COR-L47 (cell line): ENCODE results near the gene ST3GAL3.
A peak's percentile ranks its signal among the peaks of the same experiment; 100 is the strongest.

Source experiments
- DNase-seq: peaks from one replicate; lab custom pipeline; 2025; lab: John Stamatoyannopoulos, UW

ST3GAL3 gene

DNA sequence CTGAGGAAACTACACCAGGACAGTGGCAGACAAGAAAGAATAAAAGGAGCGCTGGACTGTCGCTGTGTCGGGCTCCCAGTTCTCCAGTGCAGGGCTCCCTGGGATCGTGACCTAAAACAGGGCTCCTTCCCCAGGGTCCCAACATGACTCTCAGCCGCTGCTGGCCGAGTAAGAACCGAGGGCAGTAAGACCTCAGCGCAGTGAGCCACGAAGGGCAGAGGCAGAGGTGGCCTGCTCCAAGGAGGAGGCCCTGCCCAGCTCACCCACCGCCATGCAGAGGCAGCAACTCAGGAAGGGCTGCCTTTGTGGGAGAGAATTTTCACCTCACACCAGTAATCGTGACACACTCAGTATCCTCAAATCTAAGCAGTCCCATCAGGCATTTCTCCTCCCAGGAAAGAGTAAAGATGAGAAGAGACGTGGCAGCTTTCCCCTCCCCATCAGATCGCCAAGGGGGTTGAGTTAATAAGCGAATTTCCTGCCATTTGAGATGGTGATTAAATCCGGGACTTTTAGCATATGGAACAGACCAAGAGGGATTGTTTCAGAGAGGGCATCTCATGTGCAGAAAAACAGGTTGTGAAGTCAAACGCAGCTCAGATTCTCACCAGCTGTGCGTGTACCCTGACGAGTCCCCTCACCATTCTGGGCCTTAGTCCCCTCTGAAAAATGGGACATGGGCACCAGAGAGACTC, 206.5 kb downstream of the ST3GAL3 start:
- no peak for DNase-seq

DNA sequence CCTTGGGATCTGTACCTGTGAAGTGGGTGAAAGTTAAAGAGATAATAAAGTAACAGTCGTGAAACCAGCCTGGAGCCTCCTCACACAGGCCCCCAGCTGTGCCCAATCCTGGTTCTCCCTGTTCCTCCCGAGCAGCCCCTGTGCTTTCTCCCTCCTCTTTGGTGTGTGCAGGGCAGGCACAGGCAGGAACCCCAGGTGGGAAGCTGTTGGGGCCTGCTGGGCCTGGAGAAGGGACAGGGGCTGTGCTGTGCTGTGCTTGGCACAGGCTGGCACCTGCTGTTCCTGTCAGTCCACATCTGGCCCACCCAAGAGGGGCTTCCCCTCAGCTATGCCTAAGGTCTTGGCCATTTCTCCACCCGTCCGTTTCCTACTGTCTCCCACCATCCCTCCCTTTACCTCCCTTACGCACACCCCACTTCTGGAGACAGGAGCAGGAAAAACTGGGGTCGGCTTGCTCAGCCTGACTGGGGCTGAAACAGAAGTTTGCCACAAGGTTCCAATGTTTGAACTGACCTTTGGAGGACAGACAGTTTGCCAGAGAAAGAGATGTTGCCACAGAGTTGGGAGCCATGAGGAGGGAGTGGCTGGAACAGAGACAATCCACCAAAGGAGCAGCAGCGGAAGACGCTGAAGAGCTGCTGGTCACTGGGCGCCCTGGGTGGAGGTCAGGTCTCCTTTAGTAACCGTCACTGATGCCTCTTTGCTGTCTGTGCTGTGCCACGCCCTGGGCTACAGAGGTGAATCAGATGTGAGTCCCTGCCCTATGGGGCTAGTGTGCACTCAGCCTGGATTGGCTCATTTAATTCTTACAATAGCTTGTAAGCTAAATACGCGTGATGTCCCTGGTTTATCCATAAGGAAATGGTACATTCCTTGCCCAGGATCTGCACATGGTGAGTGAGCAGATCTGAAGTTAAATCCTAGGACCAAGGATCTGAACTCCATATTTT, 207.5 kb downstream of the ST3GAL3 start:
- no peak for DNase-seq

DNA sequence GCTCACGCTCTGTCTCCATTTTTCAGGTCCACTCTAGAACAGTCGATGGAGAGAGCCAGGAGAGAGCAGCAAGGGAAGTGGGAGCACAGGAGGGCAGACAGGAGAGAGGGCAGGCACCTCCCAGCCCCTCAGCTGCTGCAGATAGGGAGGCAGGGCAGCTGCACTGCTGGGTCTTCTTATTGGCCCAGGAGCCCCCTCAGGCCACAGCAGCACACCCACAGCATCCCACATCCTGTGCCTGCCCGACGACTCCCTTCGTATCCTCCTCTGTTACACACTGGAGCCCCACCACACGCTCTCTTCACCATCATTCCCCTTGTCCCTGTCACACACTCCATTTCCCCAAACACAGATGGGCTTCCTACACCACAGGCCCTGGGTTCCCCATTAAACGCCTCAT, 212.6 kb downstream of the ST3GAL3 start:
- no peak for DNase-seq

DNA sequence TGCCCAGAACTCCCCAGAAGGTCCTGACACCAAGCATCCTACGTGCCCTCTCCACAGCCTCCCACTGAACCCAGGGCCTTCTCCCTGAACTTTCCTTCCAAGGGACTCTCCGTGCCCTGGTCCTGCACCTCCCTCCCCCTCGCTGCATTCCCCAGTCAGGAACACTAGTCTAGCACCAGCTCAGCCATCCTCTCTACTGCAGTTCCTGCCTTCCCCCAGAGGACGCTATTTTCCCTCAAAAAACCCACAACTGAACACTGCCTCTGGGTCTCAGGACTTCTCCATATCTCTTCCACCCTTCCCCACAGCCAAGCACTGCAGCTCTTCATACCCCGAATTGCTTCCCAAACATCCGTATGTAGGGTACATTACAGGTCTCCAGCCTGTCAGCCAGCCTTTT, 213.7 kb downstream of the ST3GAL3 start:
- no peak for DNase-seq

DNA sequence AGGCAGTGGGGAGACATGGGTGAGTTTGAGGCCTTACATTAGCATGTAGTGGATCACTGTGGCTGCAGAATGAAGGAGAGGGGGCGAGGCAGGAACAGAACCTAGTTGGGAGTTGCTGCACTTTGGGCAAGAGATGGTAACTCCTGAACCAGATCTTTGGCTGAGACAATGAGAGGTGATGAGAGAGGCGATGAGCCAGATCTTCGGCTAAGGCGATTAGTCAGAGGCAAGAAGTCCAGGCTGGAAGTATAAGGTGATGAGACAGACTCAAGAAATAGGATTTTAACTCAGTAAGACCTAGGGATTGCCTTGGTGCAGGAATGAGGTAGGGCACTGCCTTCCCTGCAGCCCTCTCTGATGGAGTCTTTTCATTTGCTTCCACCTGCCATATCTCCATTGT, 217.2 kb downstream of the ST3GAL3 start:
- DNase-seq = no peak

DNA sequence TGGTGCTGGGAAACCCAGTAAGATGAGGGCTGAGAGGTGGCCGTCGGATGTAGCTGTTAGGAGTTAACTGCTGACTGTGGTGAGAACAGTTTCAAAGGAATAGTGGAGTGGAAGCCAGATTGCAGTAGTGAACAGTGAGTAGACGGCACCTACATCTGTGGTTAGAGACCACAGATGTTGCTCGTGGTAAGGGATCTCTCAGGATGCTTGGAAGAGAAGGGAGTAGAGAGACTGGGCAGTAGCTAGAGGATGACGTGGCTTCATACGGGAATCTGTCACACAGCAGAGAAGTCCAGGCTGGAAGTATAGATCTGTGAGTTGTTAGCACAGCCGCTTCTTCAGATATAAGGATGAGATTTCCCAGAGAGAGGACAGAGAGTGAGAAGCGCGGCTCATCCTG, 218.5 kb downstream of the ST3GAL3 start:
- DNase-seq = no peak

DNA sequence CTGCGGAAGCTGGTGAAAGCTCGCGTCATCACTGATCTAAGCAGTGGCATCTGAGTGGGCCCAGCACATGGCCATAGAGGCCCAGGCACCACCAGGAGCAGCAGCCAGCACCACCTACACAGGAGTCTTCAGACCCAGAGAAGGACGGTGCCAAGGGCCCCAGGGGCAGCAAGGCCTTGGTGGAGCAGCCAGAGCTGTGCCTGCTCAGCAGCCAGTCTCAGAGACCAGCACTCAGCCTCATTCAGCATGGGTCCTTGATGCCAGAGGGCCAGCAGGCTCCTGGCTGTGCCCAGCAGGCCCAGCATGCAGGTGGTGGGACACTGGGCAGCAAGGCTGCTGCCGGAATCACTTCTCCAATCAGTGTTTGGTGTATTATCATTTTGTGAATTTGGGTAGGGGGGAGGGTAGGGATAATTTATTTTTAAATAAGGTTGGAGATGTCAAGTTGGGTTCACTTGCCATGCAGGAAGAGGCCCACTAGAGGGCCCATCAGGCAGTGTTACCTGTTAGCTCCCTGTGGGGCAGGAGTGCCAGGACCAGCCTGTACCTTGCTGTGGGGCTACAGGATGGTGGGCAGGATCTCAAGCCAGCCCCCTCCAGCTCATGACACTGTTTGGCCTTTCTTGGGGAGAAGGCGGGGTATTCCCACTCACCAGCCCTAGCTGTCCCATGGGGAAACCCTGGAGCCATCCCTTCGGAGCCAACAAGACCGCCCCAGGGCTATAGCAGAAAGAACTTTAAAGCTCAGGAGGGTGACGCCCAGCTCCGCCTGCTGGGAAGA, 223.0 kb downstream of the ST3GAL3 start:
- DNase-seq = no peak

DNA sequence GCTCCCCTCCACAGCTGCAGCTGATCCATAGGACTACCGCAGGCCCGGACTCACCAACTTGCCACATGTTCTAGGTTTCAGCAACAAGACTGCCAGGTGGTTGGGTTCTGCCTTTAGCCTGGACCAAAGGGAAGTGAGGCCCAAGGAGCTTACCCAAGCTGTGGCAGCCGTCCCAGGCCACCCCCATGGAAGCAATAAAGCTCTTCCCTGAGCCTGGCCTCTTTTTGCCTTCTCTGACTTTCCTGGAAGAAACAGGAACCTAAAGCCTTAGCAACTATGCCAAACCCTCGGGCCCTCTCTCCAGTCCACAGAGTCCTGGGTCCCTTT, 223.6 kb downstream of the ST3GAL3 start:
- DNase-seq = no peak

DNA sequence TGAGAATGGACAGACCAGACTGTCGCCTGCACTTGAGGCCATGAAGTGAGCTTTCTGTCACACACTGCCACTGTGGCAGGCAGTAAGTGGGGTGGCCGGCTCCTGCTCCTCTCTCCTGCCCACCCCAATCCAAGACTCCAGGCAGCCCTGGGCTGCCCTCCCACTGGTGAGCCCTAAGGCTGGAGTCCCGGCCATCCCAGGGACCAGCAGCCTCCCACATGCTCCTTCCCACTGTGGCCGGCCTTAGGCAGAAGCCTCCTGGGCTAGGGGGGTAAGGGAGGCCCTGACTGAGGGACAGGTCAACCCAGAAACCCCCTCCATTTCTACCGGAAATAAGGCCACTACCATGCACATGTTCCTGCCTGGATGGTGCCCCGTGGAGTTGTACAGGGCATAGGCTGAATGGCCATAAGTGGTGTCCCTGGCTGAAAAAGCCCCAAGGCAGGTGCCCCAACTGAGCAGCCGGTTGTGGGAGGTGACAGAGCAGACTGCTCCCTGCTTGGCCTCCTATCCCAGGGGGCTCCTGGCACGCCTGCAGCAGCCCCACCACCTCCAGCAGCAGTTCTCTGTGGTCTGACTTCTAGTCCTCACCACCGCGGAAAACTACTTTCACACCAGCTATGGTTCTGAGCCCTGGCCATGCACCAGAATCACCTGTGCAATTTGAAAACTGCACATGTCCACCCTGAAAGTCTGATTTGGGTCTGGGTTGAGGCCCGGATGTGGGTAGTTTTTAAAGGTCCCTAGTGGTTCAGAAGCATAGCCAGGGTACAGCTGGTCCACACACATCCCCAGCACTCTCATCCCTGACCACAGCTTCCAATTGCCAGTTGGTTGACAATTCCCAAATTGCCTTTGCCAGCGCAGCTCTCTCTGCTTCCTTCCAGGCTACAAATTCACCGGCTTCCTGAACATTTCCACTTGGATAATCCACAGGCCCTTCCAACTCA, 224.7 kb downstream of the ST3GAL3 start:
- no peak for DNase-seq

DNA sequence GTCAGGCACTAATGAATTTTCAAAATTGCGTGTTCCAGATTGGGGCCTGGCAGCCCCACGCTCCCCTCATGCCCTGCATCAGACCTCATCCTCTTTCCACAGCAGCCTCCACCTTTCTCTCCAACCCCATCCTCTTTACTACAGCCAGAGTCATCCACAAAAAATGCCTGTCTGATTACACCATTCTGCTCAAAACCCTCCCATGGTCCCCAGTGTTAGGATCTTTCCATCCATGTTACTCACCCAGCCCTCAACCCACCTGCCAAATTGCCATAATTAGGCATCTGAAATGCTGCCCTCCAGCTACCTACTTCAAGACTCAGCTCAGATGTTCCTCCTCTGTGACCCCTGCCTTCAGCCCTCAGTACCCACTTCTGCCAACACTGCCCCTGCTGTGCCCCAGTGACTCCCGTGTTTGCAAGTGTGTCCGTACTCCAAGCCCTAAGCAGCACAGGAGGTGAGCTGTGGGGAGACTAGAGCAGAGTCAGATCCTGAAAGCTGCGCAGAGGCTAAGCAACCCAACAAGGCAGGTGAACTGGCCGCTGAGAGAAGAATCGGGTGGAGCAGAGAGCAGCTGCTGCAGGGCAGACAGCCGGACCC, 225.6 kb downstream of the ST3GAL3 start:
- DNase-seq = no peak

DNA sequence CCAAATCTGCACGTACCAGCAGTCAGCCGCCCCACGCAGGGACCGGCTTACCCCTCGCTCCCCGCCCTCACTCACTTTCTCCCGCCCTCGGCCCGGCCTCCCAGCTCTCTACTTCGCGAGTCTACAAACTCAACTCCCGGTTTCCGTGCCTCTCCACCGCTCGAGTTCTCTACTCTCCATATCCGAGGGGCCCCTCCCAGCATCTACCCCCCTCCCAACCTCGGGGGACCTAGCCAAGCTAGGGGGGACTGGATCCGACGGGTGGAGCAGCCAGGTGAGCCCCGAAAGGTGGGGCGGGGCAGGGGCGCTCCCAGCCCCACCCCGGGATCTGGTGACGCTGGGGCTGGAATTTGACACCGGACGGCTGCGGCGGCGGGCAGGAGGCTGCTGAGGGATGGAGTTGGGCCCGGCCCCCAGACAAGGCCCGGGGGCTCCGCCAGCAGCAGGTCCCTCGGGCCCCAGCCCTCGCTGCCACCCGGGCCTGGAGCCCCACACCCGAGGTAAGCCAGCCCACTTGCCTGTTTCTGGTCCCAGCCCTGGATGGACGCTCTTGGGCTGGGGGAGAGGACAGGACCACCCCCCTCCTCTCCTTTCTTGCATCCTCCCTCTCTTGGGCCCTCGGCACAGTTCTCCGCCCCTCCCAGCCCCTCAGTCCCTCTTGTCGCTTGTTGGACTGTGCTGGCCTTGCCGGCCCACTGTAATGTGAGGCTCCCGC, 226.2 kb downstream of the ST3GAL3 start, which contains the start of gene ARTN:
TSS of gene ARTN (plus strand) at position 416 of the 715 bp plus-strand sequence. CDS start 1,856 bp downstream, outside the sequence.
- DNase-seq = no peak

DNA sequence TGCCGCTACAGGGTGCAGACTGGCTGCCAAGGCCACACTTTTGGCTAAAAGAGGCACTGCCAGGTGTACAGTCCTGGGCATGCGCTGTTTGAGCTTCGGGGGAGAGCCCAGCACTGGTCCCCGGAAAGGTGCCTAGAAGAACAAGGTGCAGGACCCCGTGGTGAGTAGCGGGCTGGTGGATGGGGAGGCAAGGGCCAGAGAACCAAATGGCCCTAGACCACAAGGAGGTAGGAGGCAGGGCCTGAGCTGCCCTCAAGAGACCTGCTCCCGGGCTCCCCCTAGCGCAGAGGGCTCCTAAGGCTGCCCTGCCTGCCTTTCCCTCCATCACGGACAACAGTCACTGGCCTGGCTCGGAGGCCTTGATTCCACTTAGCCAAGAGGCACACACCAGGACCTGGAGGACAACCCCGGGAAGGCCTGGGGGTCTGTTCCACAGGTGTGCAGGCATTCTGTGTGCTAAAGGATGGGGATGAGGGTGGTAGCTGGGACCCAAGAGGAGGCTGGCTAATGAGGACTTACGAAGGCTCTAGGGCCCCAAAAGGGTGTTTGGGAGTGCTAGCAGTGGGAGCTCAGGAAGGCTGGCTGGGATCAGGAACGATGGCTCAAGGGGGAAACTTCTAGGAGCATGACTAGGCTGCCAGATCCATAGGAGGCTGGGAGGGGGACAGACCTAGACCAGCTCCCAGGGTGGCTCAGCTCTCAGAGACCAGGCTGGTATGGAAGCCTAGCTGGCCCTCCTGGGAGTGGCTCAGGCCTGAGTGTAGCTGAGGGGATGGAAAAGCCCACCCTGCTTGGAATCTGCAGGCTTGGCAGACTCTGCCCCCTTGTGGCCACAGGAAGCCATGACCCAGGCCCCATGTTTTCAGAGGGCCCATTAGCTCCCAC, 227.0 kb downstream of the ST3GAL3 start:
- DNase-seq = peak; percentile 29

DNA sequence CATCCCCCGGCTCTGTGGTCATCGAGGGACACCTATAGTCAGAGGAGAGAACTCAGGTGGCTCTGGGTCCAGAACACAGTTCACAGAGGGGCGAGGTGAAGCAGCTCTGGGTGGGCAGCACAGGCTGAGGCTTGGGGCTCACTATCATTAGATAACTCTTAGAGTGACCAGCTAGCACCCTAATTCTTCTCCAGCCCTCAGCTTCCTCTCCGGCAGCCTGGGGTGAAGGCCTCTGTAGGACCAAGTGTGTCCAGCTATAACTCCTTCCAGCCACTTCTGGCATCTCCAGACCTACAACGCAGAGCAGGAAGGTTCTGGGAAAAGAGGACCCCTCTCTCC, 227.6 kb downstream of the ST3GAL3 start:
- no peak for DNase-seq

DNA sequence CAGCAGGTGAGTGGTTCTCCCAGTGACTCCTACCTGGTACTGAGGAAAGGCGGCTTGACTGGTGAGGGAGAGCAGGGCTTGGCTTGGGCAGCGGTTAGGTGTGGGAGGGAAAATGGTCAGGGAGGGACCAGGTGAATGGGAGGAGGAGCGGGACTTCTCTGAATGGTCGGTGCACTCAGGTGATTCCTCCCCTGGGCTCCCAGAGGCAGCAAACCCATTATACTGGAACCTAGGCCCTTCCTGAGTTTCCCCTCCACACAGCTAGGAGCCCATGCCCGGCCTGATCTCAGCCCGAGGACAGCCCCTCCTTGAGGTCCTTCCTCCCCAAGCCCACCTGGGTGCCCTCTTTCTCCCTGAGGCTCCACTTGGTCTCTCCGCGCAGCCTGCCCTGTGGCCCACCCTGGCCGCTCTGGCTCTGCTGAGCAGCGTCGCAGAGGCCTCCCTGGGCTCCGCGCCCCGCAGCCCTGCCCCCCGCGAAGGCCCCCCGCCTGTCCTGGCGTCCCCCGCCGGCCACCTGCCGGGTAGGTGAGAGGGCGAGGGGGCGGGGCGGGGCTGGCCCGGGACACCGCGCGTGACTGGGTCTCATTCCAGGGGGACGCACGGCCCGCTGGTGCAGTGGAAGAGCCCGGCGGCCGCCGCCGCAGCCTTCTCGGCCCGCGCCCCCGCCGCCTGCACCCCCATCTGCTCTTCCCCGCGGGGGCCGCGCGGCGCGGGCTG, 228.5 kb downstream of the ST3GAL3 start:
- no peak for DNase-seq

DNA sequence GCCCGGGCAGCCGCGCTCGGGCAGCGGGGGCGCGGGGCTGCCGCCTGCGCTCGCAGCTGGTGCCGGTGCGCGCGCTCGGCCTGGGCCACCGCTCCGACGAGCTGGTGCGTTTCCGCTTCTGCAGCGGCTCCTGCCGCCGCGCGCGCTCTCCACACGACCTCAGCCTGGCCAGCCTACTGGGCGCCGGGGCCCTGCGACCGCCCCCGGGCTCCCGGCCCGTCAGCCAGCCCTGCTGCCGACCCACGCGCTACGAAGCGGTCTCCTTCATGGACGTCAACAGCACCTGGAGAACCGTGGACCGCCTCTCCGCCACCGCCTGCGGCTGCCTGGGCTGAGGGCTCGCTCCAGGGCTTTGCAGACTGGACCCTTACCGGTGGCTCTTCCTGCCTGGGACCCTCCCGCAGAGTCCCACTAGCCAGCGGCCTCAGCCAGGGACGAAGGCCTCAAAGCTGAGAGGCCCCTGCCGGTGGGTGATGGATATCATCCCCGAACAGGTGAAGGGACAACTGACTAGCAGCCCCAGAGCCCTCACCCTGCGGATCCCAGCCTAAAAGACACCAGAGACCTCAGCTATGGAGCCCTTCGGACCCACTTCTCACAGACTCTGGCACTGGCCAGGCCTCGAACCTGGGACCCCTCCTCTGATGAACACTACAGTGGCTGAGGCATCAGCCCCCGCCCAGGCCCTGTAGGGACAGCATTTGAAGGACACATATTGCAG, 229.3 kb downstream of the ST3GAL3 start:
- no peak for DNase-seq

DNA sequence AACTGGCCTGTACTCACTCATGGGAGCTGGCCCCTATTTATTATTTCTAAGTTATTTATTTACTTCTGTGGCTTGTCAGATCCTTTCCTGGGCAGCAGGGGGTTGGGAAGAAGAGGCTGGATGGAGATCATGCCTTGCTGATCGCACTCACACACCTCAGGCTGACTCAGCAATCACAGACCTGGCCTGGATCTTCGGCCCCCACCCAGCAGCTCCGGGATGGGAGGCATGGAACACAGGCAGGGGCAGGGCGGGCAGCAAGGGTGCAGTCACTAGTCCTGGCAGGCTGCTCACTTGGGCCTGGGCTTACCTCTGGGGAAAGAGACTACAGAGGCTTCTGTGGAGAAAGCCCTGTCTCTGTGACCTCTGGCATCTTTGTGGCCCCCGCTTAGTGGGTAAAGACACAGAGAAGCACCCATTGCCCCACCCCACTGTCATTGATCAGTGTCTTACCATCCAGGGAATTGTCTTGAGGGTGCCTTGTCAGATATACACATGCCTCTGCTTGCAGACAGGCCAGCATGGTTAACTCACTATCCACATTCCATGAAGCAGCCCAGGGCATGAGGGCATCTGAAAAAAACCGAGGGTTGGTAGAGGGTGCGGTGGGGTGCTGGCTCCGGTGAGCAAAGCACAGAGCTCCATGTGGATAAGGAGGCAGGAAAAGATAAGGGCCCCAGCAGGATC, 230.0 kb downstream of the ST3GAL3 start:
- DNase-seq = no peak

DNA sequence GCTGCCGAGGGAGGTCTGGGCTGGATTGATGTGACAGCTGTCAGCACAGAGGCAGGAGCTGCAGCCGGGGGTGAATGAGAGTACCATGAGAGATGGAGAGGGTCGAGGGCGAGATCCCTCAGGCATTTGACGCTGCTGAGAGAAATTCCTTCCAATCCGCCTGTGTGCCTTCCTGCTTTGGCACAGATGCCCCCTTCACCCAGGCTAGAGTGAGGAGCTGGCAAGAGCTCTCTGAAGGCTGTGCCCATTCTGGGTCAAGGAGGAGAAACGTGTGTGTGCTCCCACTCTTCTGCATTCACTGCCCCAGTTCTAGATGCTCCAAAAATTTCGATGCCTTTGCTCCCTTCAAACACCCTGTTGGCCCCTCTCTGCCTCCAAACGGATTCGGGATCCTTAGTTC, 231.0 kb downstream of the ST3GAL3 start:
- DNase-seq = no peak
